Stimulated activated CD8-positive, alpha-beta memory T cell treated with anti-CD3 and anti-CD28 coated beads, Interleukin-12 subunit alpha, Interleukin-12 subunit beta, amount 100 ng/mL, for 4 hours (primary cell): ENCODE measurements around the gene SPATA12.
"Not testable (repeated sequence)": the region's sequence is repeated elsewhere in the genome, so short reads cannot be mapped to it uniquely, and the experiment has no call there.

Experiments
- DNase-seq: peaks from one replicate; pipeline ENCODE4 v3.0.0-alpha.2; 2020; ENCODE audit warnings: low read depth

SPATA12 gene

GRCh38 chr3:57083266-57083995, 23.0 kb downstream of the SPATA12 start:
- not testable (repeated sequence) for DNase-seq

- DNase-seq, result no peak
Measured at GRCh38 chr3:57085211-57085610, 24.7 kb downstream of the SPATA12 start.

- DNase-seq, result no peak
Measured at GRCh38 chr3:57086201-57086600, 25.7 kb downstream of the SPATA12 start.

- no peak for DNase-seq
Measured at GRCh38 chr3:57087361-57088092, 27.1 kb downstream of the SPATA12 start.

GRCh38 chr3:57088503-57088902, 28.0 kb downstream of the SPATA12 start:
- DNase-seq, result no peak

GRCh38 chr3:57089043-57089442, 28.6 kb downstream of the SPATA12 start:
- no peak for DNase-seq

GRCh38 chr3:57091521-57092273, 31.2 kb downstream of the SPATA12 start:
- DNase-seq, result no peak

GRCh38 chr3:57093489-57093888, 33.0 kb downstream of the SPATA12 start:
- DNase-seq, result no peak

GRCh38 chr3:57093971-57094535, 33.6 kb downstream of the SPATA12 start:
- no peak for DNase-seq

- DNase-seq, result no peak
Measured at GRCh38 chr3:57094575-57094974, 34.1 kb downstream of the SPATA12 start.

GRCh38 chr3:57095363-57095762, 34.9 kb downstream of the SPATA12 start:
- no peak for DNase-seq

- no peak for DNase-seq
Measured at GRCh38 chr3:57097536-57097935, 37.1 kb downstream of the SPATA12 start.

- DNase-seq, result no peak
Measured at GRCh38 chr3:57098418-57099310, 38.2 kb downstream of the SPATA12 start.

GRCh38 chr3:57100046-57100695, 39.7 kb downstream of the SPATA12 start:
- no peak for DNase-seq

GRCh38 chr3:57105585-57105984, 45.1 kb downstream of the SPATA12 start:
- no peak for DNase-seq

GRCh38 chr3:57108684-57109083, 48.2 kb downstream of the SPATA12 start:
- no peak for DNase-seq

- DNase-seq, result no peak
Measured at GRCh38 chr3:57109437-57110199, 49.2 kb downstream of the SPATA12 start.

- no peak for DNase-seq
Measured at GRCh38 chr3:57110214-57110613, 49.8 kb downstream of the SPATA12 start.

- no peak for DNase-seq
Measured at GRCh38 chr3:57110798-57111197, 50.3 kb downstream of the SPATA12 start.

GRCh38 chr3:57112206-57112605, 51.7 kb downstream of the SPATA12 start:
- DNase-seq, result no peak
